Skeletal muscle cell (primary cell): Measurements from ENCODE around the gene OIT3.

Source experiments
- DNase-seq: peaks from one replicate; pipeline ENCODE4 v3.0.0-alpha.2; 2010; ENCODE audit warnings: low read depth
- H3K4me3 ChIP-seq: 2 replicates; pipeline ENCODE4 v1.5.1; 2011; ENCODE audit warnings: low read depth, mild to moderate bottlenecking, control low read depth, low read length, moderate library complexity

The OIT3 gene

DNA sequence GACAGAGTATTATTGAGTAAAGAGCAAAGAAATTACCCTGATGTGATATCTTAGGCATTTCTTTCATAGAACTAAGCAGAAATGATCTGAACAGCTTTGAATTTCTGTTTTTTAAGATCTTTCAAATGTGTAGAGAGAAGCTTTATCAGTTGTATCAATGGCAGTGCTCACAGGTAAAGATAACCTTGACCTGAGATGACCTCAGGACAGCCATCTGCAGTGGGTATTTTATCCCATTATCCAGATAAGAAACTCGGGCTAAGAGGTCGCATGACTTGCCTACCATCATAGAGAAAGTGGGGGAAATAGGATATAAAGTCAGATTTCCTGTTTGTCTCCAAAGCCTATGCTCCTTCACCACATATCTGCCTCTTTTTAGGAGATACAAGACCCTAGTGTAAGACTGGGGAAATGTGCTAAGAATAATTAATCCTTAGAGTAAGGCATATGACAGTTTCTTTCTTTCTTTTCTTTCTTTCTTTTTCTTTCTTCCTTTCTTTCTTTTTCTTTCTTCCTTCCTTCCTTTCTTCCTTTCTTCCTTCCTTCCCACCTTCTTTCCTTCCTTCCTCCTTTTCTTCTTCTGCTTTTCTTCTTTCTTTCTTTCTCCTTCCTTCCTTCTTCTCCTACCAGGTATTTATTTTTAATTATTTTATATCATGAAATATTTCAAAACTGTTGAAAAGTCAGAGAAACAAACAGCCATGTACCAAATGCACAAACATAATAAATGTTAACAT, 50.1 kb downstream of the OIT3 start:
- no peak overlapping the region for H3K4me3 ChIP-seq
- DNase-seq = no peak

DNA sequence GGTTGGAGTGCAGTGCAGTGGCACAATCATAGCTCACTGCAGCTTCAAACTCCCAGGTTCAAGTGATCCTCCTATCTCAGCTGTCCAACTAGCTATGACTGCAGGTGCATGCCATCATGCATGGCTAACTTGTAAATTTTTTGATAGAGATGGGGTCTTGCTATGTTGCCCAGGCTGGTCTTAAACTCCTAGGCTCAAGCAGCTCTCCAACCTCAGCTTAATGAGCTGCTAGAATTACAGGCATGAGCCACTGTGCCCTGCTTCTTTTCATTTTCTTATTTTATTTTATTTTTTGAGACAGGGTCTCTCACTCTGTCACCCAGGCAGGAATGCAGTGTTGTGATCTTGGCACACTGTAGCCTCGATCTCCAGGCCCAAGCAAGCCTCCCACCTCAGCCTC, 53.4 kb downstream of the OIT3 start:
- no peak overlapping the region for H3K4me3 ChIP-seq
- DNase-seq = no peak

DNA sequence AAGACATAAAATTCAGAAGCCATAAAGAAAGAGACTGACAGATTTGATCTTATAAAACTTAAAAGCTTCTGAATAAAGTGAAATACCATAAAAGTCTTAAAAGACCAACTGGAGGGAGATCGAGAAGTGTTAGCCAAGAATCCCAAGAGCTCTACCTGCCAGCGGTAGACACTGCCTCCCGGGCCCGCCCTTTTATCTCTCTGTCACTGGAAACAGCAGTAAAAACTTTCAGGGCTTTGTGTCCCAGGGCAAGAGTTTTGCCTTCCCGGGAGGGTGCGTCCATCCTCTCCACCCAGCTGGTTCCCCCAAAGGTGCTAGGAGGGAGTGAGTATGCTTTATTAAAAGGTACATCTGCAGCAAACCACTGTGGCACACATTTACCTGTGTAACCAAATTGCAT, 55.2 kb downstream of the OIT3 start:
- no peak overlapping the region for H3K4me3 ChIP-seq
- no peak for DNase-seq

DNA sequence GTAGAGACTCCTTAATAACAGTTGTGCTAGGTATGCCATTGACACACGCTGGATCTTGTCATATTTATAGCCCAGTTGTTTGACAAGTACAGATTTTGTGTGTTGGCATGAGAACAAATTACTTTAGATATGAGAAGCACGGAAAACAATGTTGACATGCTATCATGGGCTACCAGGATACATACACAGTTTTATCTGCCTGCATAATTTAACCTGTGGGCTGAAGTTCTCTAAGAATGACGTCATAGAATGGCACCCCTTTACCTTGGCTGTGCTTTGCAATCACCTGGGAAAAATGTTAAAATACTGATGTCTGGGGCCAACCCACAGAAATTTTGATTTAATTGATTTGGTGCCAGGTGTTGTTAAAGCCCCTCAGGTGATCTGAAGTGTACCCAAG, 58.2 kb downstream of the OIT3 start:
- no peak for DNase-seq
- no peak overlapping the region for H3K4me3 ChIP-seq

DNA sequence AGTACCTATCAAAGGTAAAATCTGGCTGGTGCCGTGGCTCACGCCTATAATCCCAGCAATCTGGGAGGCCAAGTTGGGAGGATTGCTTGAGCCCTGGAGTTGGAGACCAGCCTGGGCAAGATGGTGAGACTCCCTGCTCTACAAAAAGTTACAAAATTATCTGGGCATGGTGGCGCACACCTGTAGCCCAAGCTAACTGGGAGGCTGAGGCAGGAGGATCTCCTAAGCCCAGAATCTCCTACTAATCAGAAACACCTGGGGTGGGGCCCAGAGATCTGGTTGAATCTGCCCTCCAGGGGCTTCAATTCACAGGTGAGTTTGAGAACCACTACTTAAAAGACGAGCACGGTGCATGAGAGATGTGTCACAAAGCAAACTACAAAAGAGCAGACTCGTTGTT, 58.6 kb downstream of the OIT3 start:
- H3K4me3 ChIP-seq = no peak overlapping the region
- DNase-seq = no peak

DNA sequence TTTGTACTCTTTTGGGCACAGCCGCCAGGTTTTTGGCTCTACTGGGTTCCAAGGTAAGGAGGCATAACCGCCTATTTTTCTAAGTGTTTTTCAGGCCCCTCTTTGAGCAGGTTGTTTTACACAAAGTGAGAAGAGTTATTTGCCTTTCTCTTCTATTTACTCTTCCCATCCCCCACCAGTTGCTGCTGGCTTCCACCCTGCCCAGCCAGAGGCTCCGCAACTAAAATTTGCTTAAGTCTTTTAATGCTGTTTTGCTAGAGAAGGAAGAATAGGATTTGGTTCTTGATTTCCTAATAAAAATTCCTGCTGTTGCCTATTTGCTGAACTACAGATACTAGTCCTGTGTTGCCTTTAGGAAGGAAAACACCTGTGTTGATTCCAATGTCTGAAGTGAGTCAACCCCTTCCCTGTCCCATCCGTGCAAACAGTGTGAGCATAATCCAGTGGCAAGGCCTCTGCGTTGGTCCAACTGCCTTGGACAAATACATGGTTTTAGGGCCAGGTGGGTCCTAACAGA, 59.2 kb downstream of the OIT3 start:
- no peak for DNase-seq

DNA sequence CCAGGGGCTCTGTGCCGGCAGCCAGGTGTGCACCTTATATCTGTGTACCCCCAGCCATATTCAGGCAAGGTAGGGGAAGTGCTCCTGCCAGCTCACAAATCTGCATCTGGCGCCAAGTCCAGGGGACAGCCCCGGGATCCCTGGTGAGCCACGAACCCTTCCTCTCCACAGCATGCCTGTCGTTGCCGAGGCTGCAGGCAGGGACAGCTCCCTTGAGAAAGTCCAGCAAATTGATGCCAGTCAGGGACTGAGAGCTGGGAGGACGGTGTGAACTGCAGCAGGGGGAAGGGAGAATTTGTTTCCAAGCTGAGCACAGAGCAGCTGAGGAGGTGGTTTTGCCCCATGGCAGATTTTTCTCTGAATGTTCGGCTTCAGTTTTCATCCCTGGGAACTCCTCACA, 60.1 kb downstream of the OIT3 start:
- DNase-seq = no peak
- H3K4me3 ChIP-seq = no peak overlapping the region

More for the DNA sequence above, 59.2 kb downstream of the OIT3 start:
- H3K4me3 ChIP-seq = no peak overlapping the region

DNA sequence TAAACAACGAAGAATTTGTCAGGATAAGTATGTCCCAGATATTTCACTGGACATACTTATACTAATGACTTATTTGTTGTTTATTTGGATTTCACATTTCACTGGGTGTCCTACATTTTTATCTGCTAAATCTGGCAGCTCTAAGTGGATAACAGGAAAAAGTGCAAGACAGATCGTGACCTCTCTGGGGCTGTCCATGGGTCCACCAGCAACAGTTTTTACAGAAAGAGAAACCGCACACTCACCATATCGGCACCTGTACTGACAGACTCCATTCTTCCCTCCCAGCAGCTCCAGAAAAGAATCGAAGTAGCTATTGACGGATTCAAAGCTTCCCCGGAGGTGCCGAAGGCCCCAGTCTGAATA, 60.7 kb downstream of the OIT3 start:
- no peak for DNase-seq
- H3K4me3 ChIP-seq = no peak overlapping the region

DNA sequence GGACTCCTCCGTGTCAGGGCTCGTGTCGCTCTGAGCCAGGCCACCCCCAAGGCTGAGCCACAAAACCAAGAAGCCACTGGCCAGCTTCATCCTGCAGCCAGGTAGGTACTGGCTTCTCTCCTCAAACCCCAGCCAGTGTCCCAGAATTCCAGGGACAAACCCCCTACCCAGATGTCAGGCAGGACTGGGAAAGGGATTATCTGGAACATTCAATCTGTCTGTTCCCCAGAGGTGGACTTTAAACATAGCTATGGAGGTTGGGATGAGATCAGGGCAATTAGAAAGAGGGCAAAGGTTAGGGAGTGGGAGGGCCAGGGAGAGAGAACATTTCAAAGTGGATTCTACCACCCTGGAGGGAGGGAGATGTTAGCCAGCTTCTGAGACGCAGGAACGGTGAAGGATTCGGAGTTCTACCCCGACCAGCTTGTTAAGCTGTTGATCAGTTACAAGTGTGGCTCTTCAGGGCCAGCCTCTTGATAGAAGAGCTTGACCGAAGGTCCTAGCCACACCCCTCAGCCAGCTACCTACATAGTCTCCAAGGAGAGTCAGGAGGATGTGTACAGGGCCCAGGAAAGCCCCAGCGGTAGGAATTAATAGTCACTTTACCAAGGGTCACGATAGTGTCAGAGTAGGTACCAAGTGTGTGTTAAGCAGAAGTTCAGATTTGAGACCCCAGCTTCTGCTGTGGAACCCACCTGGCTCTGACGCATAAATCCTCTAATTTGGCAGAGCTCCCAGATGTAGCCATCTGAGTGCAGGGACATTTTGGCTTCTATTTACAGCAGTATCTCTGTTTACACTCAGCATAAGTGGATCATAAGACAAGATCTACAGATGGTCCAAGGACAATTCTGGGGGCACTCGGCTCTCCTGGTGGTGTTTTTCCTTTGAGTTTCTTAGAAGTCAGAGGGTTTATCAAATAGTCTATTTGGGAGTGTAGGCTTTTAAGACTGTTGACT, 61.3 kb downstream of the OIT3 start, which contains the start of gene PLA2G12B:
TSS of gene PLA2G12B (minus strand) at position 211 of the 959 bp plus-strand sequence. CDS start at position 90, 121 bp downstream.
- no peak within 1 kb of the TSS for H3K4me3 ChIP-seq
- no peak for DNase-seq

DNA sequence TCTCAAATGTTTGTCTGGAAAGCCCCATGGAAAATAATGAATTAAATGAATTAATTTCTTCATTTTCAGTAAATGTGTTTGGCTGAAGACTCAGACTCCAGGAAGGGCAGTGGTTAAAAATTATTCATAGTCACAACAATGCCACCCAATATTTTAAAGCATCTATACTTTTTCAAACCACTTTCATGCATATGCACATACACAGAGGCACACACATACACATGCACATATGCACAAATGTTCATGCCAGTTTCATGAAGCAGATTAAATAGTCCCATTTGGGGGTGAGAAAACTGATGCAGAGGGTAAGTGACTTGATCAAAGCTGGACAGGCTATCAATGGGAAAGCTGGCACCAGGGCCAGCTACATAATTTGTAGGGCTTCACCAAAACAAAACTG, 62.5 kb downstream of the OIT3 start:
- no peak for DNase-seq
- no peak overlapping the region for H3K4me3 ChIP-seq

DNA sequence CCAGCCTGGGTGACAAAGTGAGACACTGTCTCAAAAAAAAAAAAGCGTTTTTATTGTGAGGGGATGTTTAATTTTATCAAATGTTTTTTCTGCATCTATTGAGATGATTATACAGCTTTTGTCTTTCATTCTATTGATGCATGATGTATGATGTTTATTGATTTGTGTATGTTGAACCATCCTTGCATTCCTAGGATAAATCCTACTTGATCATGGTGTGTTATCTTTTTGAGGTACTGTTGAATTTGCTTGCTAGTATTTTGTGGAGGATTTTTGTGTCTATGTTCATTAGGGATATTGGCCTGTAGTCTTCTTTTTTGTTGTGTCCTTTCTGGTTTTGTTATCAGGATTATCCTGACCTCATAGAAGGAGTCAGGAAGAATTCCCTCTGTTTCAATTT, 83.3 kb downstream of the OIT3 start:
- no peak overlapping the region for H3K4me3 ChIP-seq
- no peak for DNase-seq

DNA sequence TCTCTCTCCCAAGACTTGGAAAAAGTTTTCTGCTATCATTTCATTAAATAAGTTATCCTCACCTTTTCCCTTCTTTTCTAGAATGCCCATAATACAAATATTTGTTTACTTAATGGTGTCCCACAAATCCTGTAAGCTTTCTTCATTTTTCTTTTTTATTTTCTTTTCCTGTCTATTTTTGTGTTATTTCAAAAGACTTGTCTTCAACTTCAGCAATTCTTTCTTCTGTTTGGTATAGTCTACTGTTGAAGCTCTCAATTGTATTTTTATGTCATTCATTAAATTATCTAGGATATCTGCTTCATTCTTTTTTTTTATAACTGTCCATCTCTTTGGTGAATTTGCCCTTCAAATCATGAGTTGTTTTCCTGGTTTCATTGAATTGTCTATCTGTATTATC, 86.2 kb downstream of the OIT3 start:
- no peak overlapping the region for H3K4me3 ChIP-seq
- no peak for DNase-seq

DNA sequence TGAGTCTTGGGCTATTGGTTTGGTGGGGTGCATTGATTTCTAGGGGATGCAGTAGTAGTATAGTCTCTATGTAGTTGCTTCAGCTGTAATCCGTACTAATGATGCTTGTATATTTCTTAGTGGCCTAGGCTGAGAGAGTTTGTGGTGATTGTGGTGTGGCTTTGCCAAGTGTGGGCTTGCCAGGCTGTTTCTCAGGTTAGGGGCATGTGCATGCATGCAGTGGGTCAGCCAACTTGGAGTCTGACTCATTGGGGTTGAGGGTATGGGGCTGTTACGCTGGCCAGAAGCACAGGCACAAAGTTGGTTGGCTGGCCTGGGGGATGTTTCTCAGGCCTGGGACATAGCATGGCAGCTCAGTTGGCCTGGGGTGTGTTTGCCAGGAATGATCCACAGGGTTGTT, 86.8 kb downstream of the OIT3 start:
- H3K4me3 ChIP-seq = no peak overlapping the region
- no peak for DNase-seq

DNA sequence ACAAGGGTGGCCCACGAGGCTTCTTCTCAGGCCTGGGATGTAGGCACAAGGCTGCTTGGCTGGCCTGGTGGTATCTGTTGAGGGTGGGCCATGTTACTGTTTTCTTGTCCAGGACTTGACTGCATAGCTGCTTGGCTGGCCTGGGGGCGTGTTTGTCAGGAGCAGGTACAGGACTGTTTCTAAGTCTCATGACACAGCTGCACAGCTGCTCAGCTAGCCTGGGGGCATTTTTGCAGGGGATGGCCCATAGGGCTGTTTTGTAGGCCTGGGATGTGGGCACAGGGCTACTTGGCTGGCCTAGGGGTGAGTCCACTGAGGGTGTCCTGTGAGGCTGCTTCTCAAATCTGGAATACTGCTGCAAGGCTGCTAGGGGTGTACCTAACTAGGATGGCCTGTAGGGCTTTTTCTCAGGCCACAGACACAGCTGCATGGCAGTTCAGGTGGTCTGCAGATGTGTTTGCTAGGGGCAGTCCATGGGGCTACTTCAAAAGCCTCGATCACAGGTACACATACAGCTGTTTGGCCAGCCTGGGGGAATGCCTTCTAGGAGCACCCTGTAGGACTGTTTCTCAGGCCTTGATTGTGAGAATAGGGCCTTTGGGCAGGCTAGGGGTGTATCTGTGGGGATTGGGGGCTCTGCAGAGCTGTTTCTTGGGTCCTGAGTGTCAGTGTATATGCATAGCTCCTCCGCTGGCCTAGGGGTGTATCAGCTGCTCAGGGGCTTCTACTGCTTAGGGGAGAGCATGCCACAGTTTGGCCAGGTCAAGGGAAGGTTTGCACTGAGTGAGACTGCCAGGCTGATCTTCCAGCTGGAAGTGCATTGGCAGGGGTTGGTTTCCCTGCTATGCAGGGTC, 87.7 kb downstream of the OIT3 start:
- DNase-seq = no peak
- H3K4me3 ChIP-seq = no peak overlapping the region

DNA sequence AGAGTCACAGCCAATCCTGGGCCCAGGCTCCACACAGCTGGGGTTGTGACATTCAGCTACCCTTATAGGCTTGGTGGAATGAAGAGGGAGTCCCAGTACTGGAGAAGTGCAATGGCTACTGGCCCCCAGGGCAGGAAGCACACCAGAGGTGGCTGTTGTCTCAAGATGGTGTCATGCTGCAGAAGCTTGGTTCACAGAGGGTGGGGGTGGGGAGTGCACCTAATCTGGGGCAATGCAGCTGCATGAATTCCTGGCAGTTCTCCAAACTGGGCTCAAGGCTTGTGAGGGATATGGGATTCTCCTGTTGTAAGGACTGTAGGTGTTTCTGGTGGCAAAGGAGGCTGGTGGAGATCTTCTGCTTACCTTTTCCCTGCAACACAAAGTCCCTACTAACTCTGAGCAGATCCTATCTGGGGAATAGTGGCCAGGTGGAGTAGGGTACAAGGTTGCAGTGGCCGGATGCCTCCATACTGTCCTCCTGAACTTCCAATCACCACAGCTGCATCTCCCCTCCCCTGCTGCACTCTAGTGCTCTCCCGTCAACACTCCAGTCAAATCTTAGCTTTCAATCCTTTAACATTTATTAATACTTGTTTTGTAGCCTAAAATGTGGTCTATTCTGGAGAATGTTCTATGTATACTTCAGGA, 88.5 kb downstream of the OIT3 start:
- H3K4me3 ChIP-seq = no peak overlapping the region
- no peak for DNase-seq
